ENCODE results near the gene TMEM123.

- TF ChIP-seq CTCF (IDR thresholded peaks at IDR 0.05 in 8 of 11, conservative IDR thresholded peaks at IDR 0.05 in 3 of 11), result no peak
- TF ChIP-seq POLR2A (IDR thresholded peaks at IDR 0.05), result no peak
These were observed 34.6 kb upstream of the TMEM123 start for GRCh38 chr11:102487214-102487613.

All from spleen (tissue), 7 donors.